ENCODE results near the gene OLFM1.

The OLFM1 gene

DNA sequence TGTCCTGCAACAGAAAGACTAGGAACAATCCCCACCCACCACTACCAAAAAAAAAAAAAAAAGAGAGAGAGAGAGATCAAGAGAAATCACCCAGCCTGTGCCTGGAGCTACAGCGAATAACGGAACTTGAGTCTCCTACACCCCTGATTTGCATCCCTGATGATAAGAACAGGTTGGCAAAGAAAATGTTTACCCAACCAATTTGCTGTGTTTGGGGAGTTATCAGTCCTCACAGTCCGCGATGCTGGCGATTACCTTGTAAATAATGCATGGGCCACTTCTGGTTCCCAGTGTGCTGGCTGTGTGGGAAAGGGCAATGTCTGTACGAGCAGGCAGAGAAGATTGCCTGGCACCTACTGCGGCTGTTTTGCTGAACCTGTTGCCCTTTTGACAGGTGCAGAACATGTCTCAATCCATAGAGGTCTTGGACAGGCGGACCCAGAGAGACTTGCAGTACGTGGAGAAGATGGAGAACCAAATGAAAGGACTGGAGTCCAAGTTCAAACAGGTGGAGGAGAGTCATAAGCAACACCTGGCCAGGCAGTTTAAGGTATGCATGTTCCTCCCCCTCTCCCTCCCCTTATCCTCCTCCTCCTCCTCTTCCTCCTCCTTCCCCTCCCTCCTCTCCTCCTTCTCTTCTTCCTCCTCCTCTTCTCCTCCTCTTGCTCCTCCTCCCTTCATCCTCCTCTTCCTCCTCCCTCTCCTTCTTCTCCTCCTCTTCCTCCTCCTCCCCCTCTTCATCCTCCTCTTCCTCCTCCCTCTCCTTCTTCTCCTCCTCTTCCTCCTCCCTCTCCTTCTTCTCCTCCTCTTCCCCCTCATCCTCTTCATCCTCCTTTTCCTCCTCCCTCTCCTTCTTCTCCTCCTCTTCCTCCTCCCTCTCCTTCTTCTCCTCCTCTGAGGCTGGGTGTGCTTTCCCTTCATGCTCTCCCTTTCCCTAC lies 8.3 kb downstream of the OLFM1 start:
- Histone ChIP-seq H3K27ac (replicated peaks) (no peak overlapping the region), H3K4me3 (replicated peaks; ENCODE audit: insufficient read depth, low read length) (no peak overlapping the region), H3K27me3 (ENCODE audit: insufficient read depth, poor library complexity, severe bottlenecking) (no peaks in the 10 kb centered on the region)
- TF ChIP-seq GABPA (IDR thresholded peaks at IDR 0.05; ENCODE audit: low read depth) = no peak
- TF ChIP-seq CTCF (IDR thresholded peaks at IDR 0.05; ENCODE audit: insufficient read depth, low read length) = no peak
- no peak for TF ChIP-seq REST (IDR thresholded peaks at IDR 0.05; ENCODE audit: insufficient replicate concordance, low read depth)
- no peak for TF ChIP-seq POLR2AphosphoS5 (IDR thresholded peaks at IDR 0.05; ENCODE audit: low read depth)
- no peak for DNase-seq (ENCODE audit: low read depth in 1 of 2, low spot score in 1 of 2)

DNA sequence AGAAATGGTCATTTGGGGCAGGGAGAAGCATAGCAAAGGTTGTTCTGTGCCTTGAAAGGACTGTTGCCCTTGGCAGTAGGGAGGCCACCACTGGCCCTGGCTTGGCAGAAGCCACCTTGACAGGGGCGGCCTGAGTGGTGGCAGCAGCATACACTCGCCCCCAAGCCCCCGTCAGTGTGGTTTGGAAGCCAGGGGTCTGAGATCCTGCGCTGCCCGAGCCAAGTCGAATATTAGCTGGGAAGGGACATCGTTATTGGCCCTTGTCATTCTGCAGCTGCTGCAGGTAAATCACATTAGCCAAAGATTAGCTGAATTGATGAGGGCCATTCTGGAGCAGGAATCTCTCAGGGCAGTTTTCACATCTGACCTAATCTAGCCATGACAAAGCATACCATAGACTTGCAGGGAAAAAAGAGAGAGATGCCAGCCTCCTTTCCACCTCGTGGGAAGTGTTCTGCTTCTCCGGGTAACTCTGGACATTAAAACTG lies 9.0 kb downstream of the OLFM1 start:
- no peak overlapping the region for H3K27ac ChIP-seq (replicated peaks)
- TF ChIP-seq CTCF (IDR thresholded peaks at IDR 0.05; ENCODE audit: insufficient read depth, low read length) (no peak), REST (IDR thresholded peaks at IDR 0.05; ENCODE audit: insufficient replicate concordance, low read depth) (no peak), POLR2AphosphoS5 (IDR thresholded peaks at IDR 0.05; ENCODE audit: low read depth) (no peak), SPI1 (IDR thresholded peaks at IDR 0.05; ENCODE audit: borderline replicate concordance, low read depth) (no peak), GABPA (IDR thresholded peaks at IDR 0.05; ENCODE audit: low read depth) (no peak)
- no peaks in the 10 kb centered on the region for H3K27me3 ChIP-seq (ENCODE audit: insufficient read depth, poor library complexity, severe bottlenecking)
- no peak overlapping the region for H3K4me3 ChIP-seq (replicated peaks; ENCODE audit: insufficient read depth, low read length)
- DNase-seq (ENCODE audit: low read depth in 1 of 2, low spot score in 1 of 2) = no peak

DNA sequence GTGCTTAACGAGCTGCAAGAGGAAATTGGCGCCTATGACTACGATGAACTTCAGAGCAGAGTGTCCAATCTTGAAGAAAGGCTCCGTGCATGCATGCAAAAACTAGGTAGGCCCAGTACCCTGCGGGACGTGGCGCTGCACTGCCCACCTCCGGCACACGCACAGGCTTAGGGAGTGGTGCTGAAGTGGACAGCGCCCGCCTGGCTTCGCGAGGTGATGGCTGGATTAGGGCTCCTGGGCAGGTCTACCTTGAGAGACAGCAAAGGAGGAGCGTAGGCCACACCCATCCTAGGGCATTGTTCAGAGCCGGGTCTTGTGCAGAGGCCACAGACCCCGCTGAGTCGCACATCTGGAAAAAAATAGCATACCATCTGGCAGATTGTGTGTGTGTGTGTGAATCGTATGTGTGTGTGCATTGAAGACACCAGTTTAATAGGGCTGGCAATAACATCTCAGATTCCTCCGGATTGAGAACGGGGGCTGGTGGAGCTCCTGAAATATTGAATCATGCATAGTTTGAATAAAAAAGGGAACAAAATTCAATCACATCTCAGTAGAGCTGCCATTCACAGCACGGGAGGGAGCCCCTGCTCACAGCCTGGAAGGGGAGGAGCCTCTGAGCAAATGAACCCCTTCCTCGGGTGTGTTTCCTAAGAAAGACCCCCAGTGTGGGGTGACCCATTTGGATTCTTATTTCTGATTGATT lies 11.1 kb downstream of the OLFM1 start:
- Histone ChIP-seq H3K27me3 (ENCODE audit: insufficient read depth, poor library complexity, severe bottlenecking) (no peaks in the 10 kb centered on the region), H3K27ac (replicated peaks) (no peak overlapping the region), H3K4me3 (replicated peaks; ENCODE audit: insufficient read depth, low read length) (no peak overlapping the region)
- TF ChIP-seq CTCF (IDR thresholded peaks at IDR 0.05; ENCODE audit: insufficient read depth, low read length) = no peak
- TF ChIP-seq SPI1 (IDR thresholded peaks at IDR 0.05; ENCODE audit: borderline replicate concordance, low read depth) = no peak
- no peak for TF ChIP-seq POLR2AphosphoS5 (IDR thresholded peaks at IDR 0.05; ENCODE audit: low read depth)
- TF ChIP-seq GABPA (IDR thresholded peaks at IDR 0.05; ENCODE audit: low read depth) = no peak
- TF ChIP-seq REST (IDR thresholded peaks at IDR 0.05; ENCODE audit: insufficient replicate concordance, low read depth) = peak; percentile 94
- DNase-seq (ENCODE audit: low read depth in 1 of 2, low spot score in 1 of 2) = no peak

Measured in HL-60 (cell line).